GM18867 (cell line): ENCODE measurements around the gene PPP1R16B.
"Not testable (repeated sequence)": the region's sequence is repeated elsewhere in the genome, so short reads cannot be mapped to it uniquely, and the experiment has no call there.

Source experiments
- ATAC-seq: cut with Tn5 transposase; IDR thresholded peaks from one replicate; pipeline ENCODE4 v1.9.1; 2021; ENCODE audit warnings: mild to moderate bottlenecking, moderate library complexity; ENCODE audit not compliant: unreplicated experiment

PPP1R16B gene

DNA sequence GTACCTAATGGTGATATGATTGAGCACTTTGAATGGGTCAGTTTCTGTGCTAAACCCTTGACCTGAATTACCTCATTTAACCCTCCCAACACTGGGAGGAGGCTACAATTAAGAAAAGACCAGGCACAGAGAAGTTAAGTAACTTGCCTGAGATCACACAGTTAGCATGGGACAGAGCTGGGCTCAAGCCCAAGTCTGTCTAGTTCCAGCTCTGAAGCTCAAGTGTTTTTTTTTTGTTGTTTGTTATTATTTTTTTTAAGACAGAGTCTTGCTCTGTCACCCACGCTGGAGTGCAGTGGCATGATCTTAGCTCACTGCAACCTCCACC lies 124.7 kb downstream of the PPP1R16B start:
- ATAC-seq: no peak

DNA sequence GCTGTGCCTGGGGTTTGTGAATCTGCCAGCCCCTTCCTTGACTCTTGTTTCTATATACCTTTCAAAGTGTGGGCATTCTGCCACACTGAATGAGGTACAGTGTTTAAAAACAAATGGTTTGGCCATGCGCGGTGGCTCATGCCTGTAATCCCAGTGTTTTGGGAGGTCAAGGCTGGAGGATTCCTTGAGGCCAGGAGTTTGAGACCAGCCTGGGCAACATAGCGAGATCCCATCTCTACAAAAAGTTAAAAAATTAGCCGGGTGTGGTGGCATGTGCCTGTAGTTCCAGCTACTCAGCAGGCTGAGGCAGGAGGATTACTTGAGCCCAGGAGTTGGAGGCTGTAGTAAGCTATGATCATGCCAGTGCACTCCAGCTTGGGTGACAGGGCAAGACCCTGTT lies 126.5 kb downstream of the PPP1R16B start:
- ATAC-seq: no peak

DNA sequence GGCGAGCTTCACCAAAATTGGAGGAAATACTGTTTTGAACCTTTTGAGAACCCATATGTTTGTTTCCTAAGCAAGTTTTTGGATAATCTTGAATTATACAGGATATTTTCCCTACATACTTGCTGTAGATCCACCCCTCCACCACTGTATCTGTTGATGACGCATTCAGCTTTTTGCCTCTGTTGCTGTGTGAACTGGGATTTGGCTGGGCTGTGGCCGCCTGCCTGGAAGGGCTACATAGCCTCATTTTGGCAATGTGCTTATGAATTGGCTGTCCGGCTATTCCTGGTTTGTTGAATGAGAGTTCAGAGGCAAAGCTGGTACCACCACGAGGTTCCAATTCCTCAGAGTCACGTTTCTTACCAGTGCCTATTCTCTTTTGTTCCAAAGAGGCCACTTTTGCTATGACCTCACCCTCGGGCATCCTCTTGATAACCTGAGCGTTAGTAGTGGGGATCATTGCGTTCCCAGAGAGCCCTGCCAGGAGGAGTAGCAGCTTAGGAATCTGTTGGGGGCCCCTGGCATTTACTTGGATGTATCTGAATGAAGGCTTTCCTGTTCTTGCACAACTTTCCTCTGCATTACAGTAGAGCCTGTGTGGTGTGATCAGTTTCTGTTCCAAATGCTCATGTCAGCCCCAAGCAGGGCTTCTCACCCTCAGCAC lies 127.1 kb downstream of the PPP1R16B start:
- no peak for ATAC-seq

GRCh38 chr20:38934530-38934929 lies 129.0 kb downstream of the PPP1R16B start:
- no peak for ATAC-seq

DNA sequence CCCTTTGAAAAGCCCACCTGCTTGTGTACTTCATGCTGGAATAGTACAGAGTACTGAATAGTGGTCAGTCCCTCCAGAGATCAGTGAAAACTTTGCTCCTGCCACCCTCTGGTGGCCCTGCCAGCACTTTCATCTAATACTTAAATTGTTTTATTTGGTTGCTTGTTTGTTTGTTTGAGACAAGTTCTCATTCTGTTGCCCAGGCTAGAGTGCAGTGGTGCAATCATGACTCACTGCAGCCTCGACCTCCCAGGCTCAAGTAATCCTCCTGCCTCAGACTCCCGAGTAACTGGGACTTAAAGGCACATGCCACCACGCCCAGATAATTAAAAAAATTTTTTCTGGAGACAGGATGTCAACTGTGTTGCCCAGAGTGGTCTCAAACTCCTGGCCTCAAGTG lies 129.8 kb downstream of the PPP1R16B start:
- ATAC-seq: no peak

DNA sequence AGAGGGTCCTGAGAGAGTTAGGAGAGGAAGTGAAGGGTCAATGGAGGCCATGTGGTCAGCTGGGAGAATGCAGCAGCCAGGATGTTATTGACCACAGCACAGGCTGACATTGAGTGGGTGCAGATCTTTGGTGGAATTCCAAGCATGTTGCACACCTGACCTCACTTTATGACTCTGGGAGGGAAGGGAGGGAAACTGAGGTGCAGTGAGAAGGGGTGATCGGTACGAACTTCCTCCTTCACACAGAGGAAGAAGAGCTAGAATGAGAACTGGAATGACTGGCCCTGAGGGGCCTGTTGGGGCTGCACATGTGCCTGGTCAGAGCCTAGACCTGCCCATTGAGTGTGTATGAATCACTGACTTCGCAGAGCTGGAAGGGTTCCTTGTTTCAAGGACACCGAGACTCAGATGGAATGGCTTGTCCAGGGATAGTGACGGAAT lies 130.5 kb downstream of the PPP1R16B start:
- ATAC-seq: no peak

DNA sequence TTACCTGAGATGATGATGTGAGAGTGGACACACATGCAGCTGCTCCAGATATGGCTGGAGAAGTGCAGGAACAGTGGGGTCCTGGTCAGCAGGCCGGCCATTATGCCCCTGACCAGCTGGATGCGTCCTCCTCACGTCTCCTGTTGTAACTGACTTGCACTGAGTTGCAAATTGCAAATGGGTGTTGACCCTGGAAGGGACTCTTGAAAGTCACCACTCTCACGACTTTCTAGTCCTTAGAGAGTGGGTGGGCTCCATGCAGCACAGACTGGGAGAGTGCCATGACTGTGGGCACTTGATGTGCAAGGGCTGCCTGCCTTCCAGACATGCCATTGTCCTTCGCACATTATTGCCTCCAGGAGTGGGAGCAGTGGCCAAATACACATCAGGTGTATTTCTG lies 131.5 kb downstream of the PPP1R16B start:
- ATAC-seq: no peak

DNA sequence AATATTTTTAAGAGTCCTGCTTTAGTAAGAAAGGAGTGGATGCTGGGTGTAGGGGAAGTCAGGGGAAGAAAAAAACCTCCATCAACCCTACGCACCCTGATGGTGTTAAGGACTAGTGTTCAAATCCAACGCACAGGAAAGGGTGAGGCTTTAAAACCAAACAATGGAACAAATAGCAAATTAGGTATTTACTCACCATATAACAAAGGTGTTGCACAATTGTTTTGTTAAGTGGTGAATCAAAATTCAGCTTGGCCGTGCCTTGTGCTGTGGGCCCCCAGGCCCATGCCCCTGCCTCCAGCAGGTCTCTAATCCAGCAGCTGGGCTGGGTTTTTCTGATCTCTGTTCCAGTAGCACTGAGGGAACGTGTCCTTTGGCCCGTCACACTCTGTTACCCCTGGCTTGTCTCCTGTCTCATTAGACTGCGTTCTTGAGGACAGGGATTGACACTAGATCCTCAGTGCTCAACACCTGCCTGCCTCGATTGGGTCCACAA lies 132.5 kb downstream of the PPP1R16B start:
- no peak for ATAC-seq

GRCh38 chr20:38939686-38940085 lies 134.2 kb downstream of the PPP1R16B start:
- no peak for ATAC-seq

DNA sequence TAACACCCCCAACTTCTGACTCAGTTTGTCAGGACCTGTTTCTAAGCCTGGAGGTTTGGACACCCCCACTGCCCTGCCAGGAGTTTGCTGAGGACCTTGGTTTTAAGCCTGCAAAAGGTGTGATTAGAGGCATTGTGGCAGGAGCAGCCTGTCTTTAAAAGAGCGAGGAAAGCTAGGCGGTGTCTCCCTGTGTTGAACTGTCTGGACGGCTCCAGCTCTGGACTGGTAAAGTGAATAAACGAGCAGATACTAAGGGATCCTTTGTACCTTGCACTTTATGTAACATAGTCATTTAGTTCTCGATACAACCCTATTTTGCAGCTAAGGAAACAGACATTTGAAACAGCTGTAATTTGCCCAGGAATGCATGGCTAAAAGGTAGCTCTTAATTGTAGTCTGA lies 135.1 kb downstream of the PPP1R16B start:
- ATAC-seq: no peak

GRCh38 chr20:38941726-38942389 lies 136.4 kb downstream of the PPP1R16B start:
- ATAC-seq: no peak

DNA sequence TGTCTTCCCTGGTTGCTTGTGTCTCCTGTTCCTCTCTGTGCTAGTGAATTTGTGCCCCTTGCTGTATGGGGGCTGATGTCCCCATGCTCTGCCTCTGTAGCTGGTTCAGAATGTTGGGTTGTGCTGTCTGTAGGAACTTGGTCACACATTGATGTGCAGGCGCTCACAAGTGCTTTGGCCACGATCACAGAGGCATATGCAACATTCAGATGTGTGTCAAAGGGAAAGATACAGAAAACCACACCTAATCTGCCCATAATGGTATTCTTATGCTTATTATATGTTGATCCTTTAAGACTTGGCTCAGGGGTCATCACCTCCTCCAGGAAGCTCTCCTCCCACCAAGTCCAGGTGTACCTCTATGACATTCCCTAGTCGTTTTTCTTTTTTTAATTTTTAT lies 139.5 kb downstream of the PPP1R16B start:
- no peak for ATAC-seq

- ATAC-seq: no peak
These were observed 141.3 kb downstream of the PPP1R16B start for GRCh38 chr20:38946836-38947235.

DNA sequence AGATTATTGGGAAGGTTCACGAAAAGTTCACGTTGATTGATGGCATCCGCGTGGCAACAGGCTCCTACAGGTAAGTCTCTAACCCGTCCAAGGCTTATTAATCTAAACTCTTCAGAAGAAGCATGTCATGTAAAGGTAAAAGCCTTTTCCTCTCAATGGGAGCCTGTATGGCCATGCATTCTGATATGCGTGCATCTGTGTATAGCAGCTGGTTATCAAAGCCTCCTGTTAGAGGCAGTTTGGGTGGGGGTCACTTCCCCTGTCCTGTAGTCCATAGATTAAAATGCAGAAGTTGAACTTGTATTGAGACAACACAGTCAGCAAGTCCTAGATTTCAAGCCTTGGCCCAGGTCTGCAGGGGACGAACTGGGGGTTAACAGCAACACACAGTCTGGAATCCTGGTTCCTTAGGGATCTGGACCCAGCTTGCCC lies 142.4 kb downstream of the PPP1R16B start:
- no peak for ATAC-seq

DNA sequence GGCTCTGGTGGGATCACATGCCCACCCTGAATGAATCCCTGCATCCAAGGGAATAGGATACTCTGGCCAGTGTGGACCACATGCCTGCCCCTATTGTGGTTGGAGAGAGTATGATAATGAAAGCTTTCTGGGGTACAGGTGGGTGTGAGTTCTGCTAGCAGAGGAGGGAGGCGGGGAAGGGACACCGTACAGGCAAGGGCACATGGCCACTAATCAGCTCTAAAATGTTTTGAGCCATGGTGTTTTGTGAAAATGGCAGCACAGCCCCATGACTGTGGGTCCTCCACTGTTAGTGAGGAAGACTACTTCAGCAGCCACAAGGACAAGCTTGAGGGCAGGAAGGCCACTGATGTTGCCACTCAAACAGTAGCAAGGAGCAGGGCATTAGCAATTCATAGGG lies 144.8 kb downstream of the PPP1R16B start:
- no peak for ATAC-seq

DNA sequence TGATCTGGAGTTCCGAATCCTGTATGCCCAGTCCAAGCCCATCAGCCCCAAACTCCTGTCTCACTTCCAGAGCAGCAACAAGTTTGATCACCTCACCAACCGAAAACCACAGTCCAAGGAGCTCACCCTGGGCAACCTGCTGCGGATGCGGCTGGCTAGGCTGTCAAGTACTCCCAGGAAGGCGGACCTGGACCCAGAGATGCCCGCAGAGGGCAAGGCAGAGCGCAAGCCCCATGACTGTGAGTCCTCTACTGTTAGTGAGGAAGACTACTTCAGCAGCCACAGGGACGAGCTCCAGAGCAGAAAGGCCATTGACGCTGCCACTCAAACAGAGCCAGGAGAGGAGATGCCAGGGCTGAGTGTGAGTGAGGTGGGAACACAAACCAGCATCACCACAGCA lies 146.1 kb downstream of the PPP1R16B start:
- ATAC-seq: no peak

- no peak for ATAC-seq
These were observed 146.7 kb downstream of the PPP1R16B start for GRCh38 chr20:38952153-38952552.

DNA sequence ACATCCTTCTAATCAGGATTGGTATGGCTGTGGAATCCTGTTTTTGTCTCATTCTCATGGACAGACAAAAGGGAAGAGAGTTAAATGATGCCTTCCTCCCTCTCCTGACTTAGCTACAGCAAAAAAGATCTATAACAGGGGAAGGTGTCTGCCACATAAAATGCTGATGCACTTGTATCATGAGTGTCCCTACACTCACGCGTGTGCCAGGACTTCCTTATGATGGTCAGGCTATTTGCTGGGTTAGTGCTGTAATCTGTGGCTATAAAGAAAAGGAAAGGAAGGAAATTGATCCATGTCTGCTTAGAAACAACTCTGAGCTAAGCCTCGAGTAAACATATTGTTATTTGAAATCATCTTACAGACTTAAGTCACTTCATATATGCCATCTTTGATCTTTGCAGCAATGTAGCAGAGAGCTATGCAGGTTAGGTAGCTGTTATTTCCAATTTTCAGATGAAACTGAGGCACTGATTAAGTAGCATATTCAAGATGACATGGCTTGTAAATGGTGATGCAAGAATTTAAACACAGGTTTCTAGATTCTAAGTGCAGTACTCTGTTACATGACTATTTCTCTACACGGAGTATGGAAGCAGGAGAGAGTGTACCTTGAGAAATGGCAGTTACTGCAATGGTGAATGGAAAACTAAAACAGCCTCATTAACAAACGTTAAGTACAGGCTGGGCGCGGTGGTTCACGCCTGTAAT lies 148.3 kb downstream of the PPP1R16B start:
- no peak for ATAC-seq

DNA sequence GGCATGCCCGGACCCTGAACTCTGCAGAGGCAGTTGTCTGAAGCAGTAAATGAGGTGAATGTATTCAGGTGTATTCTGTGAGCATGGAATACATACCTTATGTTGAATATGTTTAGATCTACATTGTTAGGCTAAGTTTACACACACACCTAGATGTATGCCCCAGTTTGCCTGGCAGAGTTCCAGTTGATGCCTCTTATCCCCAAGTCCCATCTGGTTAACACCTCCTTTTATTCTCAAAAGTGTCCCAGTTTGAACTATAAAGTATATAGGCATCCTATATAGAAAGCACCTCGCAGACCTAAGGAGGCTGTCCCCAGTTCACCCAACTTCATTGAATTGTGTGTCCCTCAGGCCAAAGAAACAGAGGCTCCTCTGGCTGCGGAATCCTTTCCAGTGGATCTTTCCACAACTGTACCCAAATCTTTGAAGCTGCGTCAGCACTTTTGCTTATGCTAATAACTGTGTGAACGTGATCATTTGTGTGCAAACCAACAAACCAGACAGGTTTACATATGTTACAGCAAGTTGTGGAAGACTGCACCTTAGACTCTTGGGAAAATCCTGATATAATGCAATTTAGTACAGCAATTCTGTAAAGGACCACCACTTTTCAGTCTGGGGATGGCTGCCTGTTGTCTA lies 151.9 kb downstream of the PPP1R16B start:
- ATAC-seq: no peak

DNA sequence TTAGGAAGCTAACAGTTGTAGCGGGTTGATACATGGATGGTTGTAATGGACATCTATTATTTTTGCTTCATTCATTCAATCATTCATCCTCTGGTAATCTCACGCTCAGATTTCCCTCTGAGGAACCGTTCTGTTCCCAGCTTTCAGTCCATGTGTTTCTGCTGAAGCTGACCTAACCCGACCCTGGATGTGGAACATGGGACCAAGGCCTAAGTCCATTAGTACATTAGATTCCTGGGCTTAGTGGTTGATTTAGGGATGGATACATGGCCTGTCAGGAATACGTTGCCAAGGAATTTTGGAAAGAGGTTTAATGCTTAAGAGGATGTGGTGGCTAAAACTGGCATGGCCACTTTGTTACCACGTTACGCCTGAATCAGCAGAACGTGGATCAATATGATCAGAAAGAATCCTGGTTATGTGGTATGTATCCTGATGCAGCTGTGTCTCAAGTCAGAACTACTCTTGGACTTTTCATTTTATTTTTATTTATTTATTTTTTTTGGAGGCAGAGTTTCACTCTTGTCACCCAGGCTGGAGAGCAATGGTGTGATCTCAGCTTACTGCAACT lies 152.5 kb downstream of the PPP1R16B start:
- ATAC-seq: no peak

- not testable (repeated sequence) for ATAC-seq
These were observed 154.7 kb downstream of the PPP1R16B start for GRCh38 chr20:38960187-38960687.
